ENCODE results near the gene PCDH9.

The PCDH9 gene

DNA sequence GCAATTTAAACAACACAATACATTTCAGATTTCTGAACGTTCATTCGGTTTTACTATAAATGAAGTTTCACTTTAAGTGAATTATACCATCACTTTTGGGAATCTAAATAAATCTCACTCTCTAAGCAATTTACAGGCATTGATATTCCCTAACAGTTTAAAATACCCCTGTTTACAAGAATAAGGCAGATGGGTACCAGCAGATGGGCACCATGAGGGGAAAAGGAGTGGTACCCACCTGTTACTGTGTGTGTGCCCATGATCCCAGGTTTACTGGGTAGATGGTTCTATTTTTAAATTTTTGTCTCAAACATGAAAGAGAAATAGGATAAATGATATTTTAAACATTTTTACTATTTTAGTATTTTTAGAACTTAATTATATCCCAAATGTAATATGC lies 212.9 kb downstream of the PCDH9 start:
- peak; percentile 30 for DNase-seq

DNA sequence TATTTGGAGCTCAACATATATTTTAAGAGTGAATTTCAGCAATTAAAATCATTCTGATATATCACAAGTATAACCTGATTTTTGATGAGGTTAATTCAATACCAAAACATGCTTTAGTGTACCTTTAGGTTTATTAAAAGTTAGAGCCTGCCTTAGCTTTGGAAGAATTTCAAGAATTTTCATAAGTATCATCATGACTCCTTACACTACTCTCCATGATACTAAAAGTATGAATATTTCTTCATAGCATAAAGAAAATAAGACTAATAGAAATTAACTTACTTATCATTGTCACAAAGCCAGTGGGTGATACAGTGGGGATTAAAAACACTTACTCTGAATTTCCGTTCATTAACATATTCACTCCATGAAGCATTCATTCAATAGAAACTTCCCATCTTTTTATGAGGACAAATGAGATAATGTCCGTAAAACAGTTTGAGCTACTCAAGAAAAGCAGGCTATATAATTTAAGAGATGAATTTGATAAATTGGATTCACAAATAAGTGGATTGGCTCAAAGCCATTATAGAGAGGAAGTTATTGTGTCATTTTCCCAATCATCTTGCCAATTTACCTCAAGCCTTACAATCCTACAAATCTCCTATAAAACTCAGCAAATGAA lies 214.0 kb downstream of the PCDH9 start:
- DNase-seq: no peak

DNA sequence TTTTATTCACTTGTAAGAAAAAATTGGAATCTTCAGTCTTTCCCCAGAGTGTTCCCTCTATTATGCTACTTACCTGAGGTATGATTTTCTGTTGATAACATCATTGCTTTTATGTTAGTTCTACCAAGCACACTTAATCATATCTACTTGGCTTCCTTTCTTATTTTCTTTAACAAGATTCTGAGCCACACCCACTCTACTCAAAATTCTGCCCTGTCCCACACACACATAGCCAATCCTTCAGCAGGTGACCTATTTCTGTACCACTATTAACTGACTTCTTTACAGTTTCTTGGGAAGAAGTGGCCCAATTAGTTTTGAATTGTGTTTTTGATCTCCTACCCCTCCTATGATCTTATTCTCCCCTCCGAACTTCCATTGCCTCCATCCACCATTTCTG lies 215.7 kb downstream of the PCDH9 start:
- no peak for DNase-seq

DNA sequence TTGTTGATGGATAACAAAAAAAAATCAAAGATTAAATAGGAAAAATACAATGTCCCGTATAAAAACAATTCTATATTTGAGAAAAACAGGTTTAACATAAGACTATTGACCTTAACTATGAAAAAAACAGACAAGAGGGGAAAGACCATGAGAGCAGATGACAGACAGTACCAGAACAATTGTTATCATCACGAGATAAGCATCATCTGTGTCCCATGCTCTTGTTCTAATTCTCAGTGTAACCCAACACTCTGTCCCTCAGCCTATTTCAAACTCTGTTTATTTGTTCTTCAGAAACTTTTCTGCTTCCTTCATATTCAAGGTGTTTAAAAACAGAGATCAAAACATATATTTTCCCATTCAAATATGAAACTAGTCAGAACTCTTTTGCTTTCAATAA lies 216.4 kb downstream of the PCDH9 start:
- no peak for DNase-seq

DNA sequence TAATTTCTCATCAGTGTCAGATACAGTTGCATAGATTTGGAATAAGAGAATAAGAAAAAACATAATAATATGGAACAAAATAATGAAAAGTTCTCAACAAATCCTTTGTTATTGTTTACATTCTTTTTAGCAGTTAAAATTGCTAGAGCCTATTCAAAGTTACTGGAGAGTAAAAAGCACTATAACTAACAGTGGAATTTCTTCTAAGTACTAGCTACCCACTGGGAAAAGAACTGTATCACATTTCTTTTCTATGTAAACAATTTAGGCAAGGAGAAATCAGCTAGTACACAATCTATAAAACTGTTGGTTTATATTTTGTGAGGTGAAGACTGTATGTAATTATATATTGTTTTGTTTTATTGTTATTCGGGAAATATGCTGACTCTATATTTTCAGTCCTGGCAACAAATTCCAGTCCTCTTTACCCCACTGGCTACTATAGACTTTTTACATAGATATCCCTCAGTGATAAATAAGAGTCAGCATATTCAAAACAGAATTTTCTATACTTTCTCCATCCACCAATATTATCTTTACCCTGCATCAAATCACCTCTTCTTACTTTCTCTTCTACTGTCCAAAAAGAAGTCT lies 222.0 kb downstream of the PCDH9 start:
- DNase-seq: no peak

DNA sequence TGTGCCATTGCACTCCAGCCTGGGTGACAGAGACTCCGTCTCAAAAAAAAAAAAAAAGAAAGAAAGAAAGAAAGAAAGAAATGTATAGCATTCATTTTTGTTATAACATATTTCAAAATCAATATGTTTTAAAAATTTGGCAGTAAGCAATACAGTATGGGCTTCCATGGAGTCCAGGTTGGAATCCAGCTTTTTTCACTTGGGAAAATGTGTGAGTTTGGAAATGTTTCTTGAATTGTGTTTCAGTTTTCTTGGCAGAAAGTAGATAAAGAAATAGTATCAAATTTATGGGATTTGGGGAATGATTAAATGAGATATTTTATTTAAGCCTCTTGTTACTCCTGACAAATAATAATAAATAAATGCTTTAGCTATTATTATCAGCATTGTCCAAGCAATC lies 225.6 kb downstream of the PCDH9 start:
- DNase-seq: no peak

DNA sequence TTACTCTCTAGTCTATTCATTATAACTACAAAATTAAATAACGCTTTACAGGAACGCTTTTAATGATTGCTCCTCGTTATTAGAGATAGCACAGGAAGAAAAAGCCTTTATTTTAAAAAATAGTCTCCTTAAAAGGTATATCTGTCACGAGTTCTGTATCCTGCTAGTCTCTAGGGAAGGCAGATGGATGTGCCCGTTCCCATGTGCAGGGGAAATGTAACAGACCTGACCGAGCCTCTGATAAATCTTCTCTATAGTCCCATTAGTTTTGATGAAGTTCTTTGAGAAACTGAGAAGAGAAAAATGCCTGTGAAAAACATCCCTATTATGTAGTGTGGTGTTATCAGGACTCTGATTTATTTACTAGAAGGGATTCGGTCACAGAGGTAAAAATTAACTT lies 226.4 kb downstream of the PCDH9 start:
- no peak for DNase-seq

DNA sequence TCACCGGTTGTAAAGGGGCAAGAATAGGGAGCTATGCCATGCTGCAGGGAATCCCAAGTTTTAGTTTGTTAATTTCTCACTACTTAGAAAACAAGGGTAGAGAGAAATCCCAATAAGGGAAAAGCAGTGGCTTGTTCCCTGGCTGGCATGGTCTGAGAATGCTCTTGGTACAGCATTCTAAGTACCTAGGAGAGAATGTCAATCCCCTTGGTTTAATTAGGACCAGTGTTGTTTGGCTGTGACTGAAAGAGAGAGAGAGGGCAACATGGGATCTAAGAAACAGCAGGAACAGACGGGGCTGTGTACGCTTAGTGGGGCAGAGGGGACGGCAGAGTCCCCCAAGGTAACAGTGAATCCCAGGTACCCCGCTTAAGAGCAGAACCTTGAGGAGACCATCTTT lies 228.8 kb downstream of the PCDH9 start:
- DNase-seq: no peak

DNA sequence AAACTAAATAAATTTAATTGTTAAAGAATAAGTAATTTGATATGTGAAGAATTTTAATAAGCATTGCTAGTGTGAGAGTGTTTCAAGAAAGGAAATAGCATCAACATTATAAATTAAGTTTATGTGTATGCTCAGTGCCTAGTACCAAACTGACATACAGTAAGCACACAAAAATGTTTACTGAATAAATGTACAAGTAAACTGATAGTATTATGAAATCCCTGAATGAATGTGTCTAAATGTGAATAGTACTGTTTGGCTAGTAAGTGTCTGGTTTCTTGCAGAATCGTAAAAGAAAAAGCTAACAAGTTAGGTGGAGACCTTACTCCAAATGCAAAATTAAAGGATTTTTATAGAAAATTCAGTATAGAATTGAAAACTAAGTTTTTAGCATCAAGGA lies 233.6 kb downstream of the PCDH9 start:
- no peak for DNase-seq

DNA sequence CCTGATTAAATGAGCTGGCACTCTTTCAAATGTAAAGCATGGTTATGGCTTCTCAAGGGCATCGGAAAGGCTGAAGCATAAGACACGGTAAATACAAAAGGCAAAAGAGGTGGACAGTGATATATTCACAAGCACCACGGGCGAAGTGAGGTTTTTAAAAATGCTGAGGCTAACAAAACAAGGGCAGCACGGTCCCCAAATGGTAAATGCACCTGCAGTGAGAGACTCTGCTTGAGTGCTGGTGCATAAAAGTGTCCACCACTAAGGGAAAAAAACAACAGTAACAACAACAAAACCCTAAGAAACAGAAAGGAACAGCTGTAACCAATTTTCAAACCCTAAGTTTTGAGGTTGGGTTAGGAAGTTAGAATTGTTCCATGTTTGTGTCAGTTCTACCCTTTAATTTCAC lies 234.9 kb downstream of the PCDH9 start:
- DNase-seq: no peak

DNA sequence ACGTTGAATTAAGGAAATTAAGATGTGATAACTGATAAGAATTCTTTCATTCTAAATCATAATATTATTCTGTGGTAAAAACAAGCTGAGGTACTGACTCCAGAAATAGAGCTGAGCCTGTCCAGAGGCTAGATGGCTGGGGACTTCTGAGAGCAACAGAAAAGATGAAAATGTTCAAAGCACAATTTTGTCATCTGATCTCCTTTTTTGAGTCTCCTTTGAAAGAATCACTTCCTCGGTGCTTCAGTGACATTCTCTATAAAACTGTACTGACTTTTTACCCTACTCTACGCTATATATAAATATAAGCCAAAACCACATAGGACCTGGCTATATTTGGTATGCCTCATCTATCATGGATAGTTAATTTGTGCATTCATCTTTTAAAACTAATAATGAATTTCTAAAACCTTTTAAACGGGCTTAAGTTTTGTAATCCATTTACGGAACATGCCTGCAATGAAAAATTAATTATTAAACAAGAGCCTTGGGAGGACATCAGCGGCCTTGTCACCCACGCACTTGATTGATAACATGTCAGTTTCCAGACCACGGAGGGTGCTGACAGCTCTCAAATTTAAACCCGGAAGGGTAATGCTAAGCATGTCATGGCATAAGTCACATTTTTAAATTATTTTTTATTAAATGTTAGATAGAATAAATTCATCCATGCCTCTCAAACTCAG lies 235.5 kb downstream of the PCDH9 start:
- no peak for DNase-seq

DNA sequence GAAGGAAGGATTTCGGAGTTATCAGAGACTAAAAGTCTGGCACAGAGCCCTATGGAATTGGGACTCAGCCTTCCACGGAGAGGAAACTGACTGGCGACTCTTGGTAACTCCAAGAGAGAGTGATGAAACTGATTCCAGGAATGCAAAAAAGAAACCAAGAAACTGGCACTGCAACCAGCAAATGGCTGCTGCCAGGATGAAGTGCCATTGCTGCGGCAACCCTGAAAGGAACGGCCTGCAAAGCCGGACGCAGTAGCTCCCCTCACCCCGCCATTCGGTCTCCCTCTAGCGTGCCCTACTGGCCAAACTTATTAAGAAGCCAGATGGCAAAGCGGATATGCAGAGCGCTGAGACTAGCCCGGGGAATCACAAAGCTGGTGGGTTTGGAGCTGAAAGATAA lies 236.0 kb downstream of the PCDH9 start:
- DNase-seq: no peak

DNA sequence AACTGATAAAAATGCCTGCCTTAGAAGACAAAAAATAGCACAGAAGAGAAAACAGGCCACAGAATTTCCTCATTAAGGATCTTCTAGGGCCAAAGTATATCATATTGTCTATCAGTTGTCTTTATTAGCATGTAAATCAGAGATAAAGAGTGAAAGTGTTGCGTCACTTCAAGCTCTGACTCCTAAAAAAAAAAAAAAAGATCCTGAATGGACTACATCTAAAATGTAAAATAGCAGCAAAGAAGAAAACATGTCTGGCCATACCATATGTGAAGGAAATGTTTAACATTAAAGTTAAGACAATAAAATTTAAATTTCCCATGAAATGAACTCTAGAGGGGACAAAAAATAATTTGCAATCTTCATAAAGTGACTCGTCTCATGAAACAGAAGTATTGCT lies 237.4 kb downstream of the PCDH9 start:
- DNase-seq: no peak

DNA sequence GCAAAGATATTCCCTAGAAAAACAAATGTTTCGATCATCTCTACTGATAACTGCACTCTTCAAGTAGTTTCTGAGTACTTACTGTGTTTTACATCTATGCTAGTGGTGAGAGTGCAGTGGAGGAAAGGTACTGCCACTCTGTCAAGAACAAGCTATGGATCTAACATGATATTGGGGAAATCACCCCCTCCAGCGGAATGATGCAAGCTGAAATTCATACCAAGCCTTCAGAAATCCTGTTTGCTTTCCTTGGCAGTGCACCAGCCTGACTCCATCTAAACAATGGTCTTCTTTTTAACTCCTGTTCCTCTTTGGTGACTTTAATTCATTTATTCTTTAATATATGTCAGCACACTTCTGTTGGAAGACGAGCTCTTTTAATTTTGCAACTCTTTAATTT lies 238.0 kb downstream of the PCDH9 start:
- no peak for DNase-seq

DNA sequence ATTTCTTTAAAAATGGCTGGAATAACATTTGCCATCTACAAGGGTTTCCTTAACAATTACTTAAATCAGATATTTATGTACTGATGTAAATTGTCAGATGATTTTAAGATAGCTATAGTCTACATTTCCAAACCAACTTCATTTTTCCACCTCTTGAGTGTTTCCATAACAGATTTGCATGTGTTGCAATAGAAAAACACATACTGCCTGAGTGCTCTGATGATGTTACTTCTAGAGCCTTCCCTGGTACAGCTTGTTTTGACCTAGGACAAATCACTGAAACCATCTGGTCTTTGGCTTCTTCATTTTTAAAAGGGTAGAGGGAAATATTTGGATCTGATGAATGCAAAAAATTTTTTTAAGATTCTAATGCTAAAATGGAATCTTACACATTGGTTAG lies 245.9 kb downstream of the PCDH9 start:
- no peak for DNase-seq

DNA sequence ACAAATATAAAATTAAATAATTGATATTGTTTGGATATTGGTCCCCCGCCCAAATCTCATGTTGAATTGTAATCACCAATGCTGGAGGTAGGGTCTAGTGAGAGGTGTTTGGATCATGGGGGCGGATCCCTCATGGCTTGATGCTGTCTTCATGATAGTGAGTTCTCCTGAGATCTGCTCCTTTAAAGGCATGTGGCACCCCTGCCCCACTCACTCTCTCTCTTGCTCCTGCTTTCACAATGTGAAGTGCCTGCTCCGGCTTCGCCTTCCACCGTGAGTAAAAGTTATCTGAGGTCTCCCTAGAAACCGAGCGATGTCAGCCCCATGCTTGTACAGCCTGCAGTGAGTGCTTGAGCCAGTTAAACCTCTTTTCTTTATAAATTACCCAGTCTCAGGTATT lies 248.2 kb downstream of the PCDH9 start:
- no peak for DNase-seq

DNA sequence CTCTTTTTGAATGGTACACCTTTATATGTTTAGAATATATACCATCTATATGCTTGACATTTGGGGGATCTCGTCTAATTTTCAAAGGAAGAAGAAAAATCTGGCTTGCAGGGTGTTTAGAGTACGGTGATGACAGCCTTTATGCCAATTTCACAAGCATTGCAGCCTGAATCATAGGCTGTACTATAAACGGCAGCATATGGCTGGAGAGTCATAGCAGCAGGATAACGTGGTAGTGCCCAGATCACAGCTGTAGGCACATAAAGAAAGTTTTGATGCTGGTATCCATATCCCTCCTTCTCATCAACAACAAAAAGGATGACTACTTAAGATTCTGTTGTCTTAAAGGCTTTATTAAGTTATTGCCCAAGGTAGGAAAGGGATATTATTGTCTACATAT lies 253.0 kb downstream of the PCDH9 start:
- peak; percentile 59 for DNase-seq

DNA sequence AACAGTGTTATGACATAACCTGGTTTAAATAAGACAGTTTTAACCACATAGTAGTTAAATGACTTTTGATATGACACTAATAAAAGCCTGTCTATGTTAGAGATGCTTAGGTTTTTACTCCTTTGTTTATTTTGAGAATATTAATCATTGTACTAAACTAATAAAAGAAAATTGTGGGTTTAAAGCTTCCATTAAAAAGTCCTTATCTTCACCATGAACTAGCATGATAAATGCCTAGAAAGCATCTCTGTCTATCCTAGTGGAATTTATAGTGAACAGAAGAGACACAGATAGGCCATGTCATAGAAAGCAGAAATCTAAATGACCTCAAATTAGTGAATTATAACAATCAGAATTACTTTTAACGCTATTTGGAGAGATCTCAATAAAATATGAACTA lies 255.2 kb downstream of the PCDH9 start:
- no peak for DNase-seq

DNA sequence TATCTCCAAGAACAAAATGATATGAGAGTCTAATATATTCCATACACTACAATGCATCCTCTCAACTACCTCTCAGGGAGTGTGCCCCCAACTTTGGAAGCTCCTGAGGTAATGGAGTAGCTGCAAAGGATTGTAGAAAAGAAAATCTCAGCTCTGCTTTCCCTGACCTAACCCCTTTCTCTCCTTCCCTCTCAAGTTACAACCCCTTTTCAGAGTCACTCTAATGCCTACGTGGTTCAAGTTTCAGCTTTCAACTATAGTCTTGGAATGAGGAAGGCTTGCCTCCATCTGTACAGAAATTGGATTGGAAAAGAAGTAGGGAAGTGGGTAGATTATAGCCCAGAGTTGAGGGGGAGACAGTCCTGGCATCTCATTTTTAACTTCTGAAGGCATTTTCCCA lies 256.0 kb downstream of the PCDH9 start:
- peak; percentile 38 for DNase-seq

DNA sequence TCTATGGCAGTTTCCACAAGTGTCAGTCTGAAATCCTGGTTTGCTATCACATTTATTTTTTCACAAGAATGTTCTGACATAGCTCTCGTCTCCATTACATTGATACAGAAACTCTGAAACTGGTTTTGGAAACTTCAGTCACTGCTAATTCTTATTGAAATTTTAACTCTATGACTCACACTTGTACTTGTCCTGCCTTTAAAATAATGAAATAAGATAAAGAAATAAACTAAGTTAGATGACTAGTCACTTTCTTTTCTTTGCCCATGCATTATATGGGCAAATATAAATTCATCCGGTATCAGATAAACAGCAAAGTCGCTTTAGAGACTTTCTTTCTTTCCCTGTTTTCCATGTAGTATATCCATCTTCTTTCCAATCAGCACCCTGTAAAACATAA lies 257.5 kb downstream of the PCDH9 start:
- no peak for DNase-seq

DNA sequence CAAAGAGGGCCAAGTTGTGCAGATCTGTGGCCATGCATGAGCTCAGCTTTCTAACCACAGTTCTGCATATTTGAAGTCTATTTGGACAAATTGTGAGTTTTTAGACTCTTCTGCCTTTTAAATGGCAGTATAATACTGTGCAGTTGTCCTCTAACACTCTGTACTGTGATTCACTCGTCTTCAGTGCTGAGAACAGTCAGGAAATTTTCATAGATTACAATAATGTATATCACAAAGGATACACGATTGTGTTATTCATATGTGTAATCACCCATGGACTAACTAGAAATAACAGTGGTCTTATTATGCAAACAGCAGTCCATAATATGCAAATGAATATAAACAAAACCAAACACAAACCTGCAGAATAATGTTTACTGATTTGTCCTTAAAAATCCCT lies 259.1 kb downstream of the PCDH9 start:
- no peak for DNase-seq

DNA sequence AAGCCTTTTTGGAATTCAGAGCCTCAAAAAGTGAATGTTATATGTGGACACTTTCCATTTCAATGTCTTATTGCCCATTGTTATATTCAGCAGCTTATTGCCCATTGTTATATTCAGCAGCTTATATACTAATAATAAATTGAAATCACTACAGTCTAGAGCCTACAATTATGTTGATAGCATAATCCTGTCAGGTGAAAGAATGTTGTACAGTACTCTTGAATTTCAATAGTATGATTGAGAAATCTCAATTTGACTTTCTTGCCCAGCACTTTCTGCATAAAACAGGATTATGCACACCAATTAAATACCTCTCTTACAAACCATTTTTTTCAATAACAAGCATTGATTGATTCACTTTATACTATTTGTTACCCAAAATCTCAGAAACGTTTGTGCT lies 260.8 kb downstream of the PCDH9 start:
- no peak for DNase-seq

DNA sequence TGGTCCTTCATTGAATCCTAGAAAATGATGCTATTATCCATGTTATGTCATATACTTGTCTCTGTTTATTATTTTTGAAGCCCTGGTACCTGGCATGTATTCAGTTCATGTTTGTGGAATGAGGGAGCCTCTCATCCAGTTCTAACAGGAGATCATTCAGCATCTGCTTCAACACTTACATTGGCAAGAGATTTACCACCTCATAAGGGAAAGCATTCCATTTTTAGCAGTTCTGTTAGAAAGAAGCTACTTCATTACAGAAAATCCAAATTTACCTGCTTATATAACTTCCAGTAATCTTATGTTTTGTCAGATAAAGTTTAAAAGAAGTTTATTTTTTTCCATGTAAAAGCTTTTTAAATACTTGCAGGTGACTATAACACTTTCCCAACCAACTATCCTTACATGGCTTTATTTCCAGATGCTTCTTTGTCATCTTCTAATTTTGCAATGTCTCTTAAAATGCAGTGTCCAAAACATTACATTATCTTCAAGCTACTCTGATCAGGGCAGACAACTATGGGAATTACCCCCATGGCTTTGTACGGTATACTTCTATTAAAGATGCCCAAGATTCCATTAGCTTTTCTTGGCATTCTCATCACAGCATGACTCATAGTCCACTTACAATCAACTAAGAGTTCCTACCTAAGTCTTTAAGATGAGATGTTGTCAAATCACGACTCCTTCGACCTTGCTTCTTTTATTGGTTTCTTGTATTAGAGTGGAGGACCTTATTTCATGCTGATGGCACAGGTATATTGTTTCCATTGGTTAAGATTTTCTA lies 262.1 kb downstream of the PCDH9 start:
- DNase-seq: no peak

DNA sequence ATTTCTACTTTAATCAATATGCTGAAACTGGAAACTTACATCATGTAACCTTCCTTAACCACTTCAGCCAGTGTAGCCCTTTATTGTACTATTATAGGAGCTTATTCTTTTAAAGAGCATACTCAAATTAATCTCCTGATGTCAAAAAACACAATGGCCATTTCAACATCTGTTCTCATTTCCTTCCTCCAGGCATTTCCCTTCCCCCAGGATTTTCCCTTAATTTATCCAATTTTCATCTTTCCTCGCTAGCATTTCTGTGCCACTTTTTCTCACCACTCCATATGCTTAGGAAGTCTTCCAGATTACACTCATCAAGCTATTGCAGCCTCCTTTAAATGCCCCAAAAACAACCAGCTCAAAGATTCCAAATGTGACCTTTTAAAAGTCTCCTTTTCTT lies 265.0 kb downstream of the PCDH9 start:
- no peak for DNase-seq

Data from NCI-H2171 (cell line).